ENCODE data around the gene PABPC1L.

Gene PABPC1L

GRCh38 chr20:44952731-44953130 lies 42.9 kb downstream of the PABPC1L start:
- TF ChIP-seq CTCF (conservative IDR thresholded peaks at IDR 0.05; ENCODE audit: low read depth, low read length), result no peak
- DNase-seq (ENCODE audit: low read depth), result no peak
- H3K4me3 ChIP-seq (ENCODE audit: low read depth, low read length), result no peak overlapping the region

GRCh38 chr20:44954211-44954610 lies 44.4 kb downstream of the PABPC1L start:
- no peak for TF ChIP-seq CTCF (conservative IDR thresholded peaks at IDR 0.05; ENCODE audit: low read depth, low read length)
- no peak for DNase-seq (ENCODE audit: low read depth)
- H3K4me3 ChIP-seq (ENCODE audit: low read depth, low read length), result no peak overlapping the region

GRCh38 chr20:44955270-44955669 lies 45.4 kb downstream of the PABPC1L start:
- no peak overlapping the region for H3K4me3 ChIP-seq (ENCODE audit: low read depth, low read length)
- no peak for TF ChIP-seq CTCF (conservative IDR thresholded peaks at IDR 0.05; ENCODE audit: low read depth, low read length)
- DNase-seq (ENCODE audit: low read depth), result no peak

GRCh38 chr20:44956410-44956809 lies 46.5 kb downstream of the PABPC1L start:
- TF ChIP-seq CTCF (conservative IDR thresholded peaks at IDR 0.05; ENCODE audit: low read depth, low read length), result no peak
- DNase-seq (ENCODE audit: low read depth), result no peak
- H3K4me3 ChIP-seq (ENCODE audit: low read depth, low read length), result no peak overlapping the region

- DNase-seq (ENCODE audit: low read depth), result no peak
- no peak for TF ChIP-seq CTCF (conservative IDR thresholded peaks at IDR 0.05; ENCODE audit: low read depth, low read length)
- no peak overlapping the region for H3K4me3 ChIP-seq (ENCODE audit: low read depth, low read length)
Measured at GRCh38 chr20:44958276-44958675, 48.4 kb downstream of the PABPC1L start.

- peak; percentile 23 for DNase-seq (ENCODE audit: low read depth)
- no peak for TF ChIP-seq CTCF (conservative IDR thresholded peaks at IDR 0.05; ENCODE audit: low read depth, low read length)
- peak overlapping the region; percentile 87 for H3K4me3 ChIP-seq (ENCODE audit: low read depth, low read length)
Measured at GRCh38 chr20:44959082-44959637, 49.3 kb downstream of the PABPC1L start.

GRCh38 chr20:44959638-44960102 lies 49.8 kb downstream of the PABPC1L start:
- peak; percentile 20 for TF ChIP-seq CTCF (conservative IDR thresholded peaks at IDR 0.05; ENCODE audit: low read depth, low read length)
- peak; percentile 67 for DNase-seq (ENCODE audit: low read depth)
- H3K4me3 ChIP-seq (ENCODE audit: low read depth, low read length), result peak overlapping the region; percentile 87

Measured in choroid plexus epithelial cell (primary cell).